Measurements from ENCODE around the gene C19orf85.
"Not testable (repeated sequence)": the region's sequence is repeated elsewhere in the genome, so short reads cannot be mapped to it uniquely, and the experiment has no call there.

The C19orf85 gene

DNA sequence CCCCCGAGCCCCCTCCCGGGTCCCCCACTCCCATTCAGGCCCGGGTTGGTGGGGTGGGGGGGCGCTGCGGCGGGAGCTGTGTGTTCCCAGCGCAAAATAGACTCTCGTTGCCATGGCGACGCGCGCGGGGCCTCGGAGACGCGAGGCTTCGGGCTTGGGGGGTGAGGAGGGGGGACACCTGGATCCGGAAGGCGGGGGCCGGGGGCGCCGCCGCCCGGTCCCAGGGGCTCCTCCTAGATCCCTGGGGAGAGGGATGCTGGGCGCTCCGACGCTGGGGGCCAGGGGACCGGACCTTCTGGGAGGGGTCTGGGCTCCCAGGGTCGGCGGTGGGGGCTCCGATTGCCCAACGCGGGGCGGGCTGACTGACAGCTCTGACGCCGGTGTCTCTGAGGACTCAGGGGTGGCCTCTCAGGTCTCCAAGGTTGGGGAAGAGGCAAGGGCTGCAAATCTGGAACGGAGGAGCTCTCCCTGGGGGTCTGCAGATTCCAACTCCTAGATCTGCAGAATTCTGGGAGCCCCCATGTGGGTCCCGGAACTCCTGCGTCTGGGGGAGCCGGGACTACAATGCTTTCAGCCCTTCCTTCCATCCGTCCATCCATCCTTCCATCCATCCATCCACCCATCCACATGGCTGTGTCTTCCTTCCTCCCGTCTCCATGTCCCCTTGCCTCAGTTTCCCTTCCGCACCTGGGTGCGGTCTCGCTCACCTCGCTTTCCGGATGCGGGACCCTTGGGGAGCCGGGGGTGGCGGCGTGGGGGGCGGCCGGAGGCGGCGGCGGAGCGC lies 12.4 kb downstream of the C19orf85 start:
- DNase-seq (ENCODE audit: insufficient read length, low spot score), result no peak
- FAIRE-seq, result no peak
- TF ChIP-seq POLR2A (IDR thresholded peaks at IDR 0.05; ENCODE audit: low read depth, low read length) (no peak), POLR2AphosphoS5 (IDR thresholded peaks at IDR 0.05; ENCODE audit: low read depth, low read length) (no peak), POU2F2 (IDR thresholded peaks at IDR 0.05; ENCODE audit: low read depth, low read length) (no peak), PAX5 (IDR thresholded peaks at IDR 0.05; ENCODE audit: insufficient read depth, low read length, severe bottlenecking) (no peak), TAF1 (IDR thresholded peaks at IDR 0.05; ENCODE audit: low read depth, low read length) (no peak), SPI1 (IDR thresholded peaks at IDR 0.05; ENCODE audit: low read depth, low read length) (no peak)

GRCh38 chr19:55451163-55451964 lies 13.2 kb downstream of the C19orf85 start:
- DNase-seq (ENCODE audit: insufficient read length, low spot score), result no peak
- no peak for TF ChIP-seq PAX5 (IDR thresholded peaks at IDR 0.05; ENCODE audit: insufficient read depth, low read length, severe bottlenecking)
- no peak for TF ChIP-seq POU2F2 (IDR thresholded peaks at IDR 0.05; ENCODE audit: low read depth, low read length)
- no peak for FAIRE-seq

- no peak for TF ChIP-seq POLR2AphosphoS5 (IDR thresholded peaks at IDR 0.05; ENCODE audit: low read depth, low read length)
- TF ChIP-seq TAF1 (IDR thresholded peaks at IDR 0.05; ENCODE audit: low read depth, low read length), result no peak
- TF ChIP-seq POU2F2 (IDR thresholded peaks at IDR 0.05; ENCODE audit: low read depth, low read length), result no peak
- no peak for TF ChIP-seq POLR2A (IDR thresholded peaks at IDR 0.05; ENCODE audit: low read depth, low read length)
- TF ChIP-seq SPI1 (IDR thresholded peaks at IDR 0.05; ENCODE audit: low read depth, low read length), result no peak
- TF ChIP-seq PAX5 (IDR thresholded peaks at IDR 0.05; ENCODE audit: insufficient read depth, low read length, severe bottlenecking), result no peak
- no peak for FAIRE-seq
- DNase-seq (ENCODE audit: insufficient read length, low spot score), result no peak
Observed at GRCh38 chr19:55449469-55449868, 15.1 kb downstream of the C19orf85 start.

- not testable (repeated sequence) for DNase-seq (ENCODE audit: insufficient read length, low spot score); FAIRE-seq
Observed at GRCh38 chr19:55448175-55448490, 16.4 kb downstream of the C19orf85 start.

DNA sequence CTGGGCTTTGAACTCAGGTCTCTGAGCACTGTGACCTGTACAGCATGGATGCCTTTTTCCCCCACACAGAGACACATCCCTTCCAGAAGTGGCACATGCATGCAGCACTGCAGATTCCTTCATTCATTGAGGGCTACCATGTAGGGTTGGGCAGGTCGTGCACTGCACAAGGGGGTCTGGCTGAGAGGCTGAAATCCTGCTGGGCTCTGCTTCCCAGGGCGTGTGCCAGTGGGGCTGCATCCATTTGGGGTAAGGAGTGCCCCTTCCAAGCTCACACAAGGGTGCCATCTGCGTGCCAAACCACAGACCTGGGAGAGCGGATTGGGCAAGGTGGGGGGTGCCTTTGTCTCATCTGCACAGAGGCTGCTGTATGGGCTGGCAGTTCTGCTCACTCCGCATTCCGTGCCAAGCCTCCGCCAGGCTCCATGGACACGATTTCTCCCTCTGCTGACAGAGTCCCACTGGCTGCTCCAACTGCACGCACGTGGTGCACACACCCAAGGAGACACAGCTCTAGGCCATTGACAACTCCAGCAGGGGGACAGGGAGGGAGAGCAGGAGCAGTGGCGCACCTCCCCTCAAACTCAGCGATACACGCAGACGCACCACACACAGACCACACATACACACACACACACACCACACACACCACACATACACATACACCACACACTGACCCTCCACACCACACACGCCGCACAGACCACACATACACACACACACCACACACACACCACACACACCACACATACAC lies 17.0 kb downstream of the C19orf85 start:
- DNase-seq (ENCODE audit: insufficient read length, low spot score), result no peak
- no peak for FAIRE-seq
- TF ChIP-seq POU2F2 (IDR thresholded peaks at IDR 0.05; ENCODE audit: low read depth, low read length) (no peak), TAF1 (IDR thresholded peaks at IDR 0.05; ENCODE audit: low read depth, low read length) (no peak), POLR2A (IDR thresholded peaks at IDR 0.05; ENCODE audit: low read depth, low read length) (no peak), SPI1 (IDR thresholded peaks at IDR 0.05; ENCODE audit: low read depth, low read length) (no peak), POLR2AphosphoS5 (IDR thresholded peaks at IDR 0.05; ENCODE audit: low read depth, low read length) (no peak), PAX5 (IDR thresholded peaks at IDR 0.05; ENCODE audit: insufficient read depth, low read length, severe bottlenecking) (no peak)

- FAIRE-seq, result no peak
- TF ChIP-seq POLR2A (IDR thresholded peaks at IDR 0.05; ENCODE audit: low read depth, low read length), result no peak
- no peak for TF ChIP-seq POLR2AphosphoS5 (IDR thresholded peaks at IDR 0.05; ENCODE audit: low read depth, low read length)
- no peak for TF ChIP-seq SPI1 (IDR thresholded peaks at IDR 0.05; ENCODE audit: low read depth, low read length)
- TF ChIP-seq PAX5 (IDR thresholded peaks at IDR 0.05; ENCODE audit: insufficient read depth, low read length, severe bottlenecking), result no peak
- no peak for TF ChIP-seq TAF1 (IDR thresholded peaks at IDR 0.05; ENCODE audit: low read depth, low read length)
- TF ChIP-seq POU2F2 (IDR thresholded peaks at IDR 0.05; ENCODE audit: low read depth, low read length), result no peak
- DNase-seq (ENCODE audit: insufficient read length, low spot score), result no peak
Observed at GRCh38 chr19:55446060-55446459, 18.5 kb downstream of the C19orf85 start.

GRCh38 chr19:55444646-55445045 lies 19.9 kb downstream of the C19orf85 start:
- DNase-seq (ENCODE audit: insufficient read length, low spot score) (no peak), FAIRE-seq (no peak)
- TF ChIP-seq SPI1 (IDR thresholded peaks at IDR 0.05; ENCODE audit: low read depth, low read length) (no peak), TAF1 (IDR thresholded peaks at IDR 0.05; ENCODE audit: low read depth, low read length) (no peak), POU2F2 (IDR thresholded peaks at IDR 0.05; ENCODE audit: low read depth, low read length) (no peak), POLR2A (IDR thresholded peaks at IDR 0.05; ENCODE audit: low read depth, low read length) (no peak), POLR2AphosphoS5 (IDR thresholded peaks at IDR 0.05; ENCODE audit: low read depth, low read length) (no peak), PAX5 (IDR thresholded peaks at IDR 0.05; ENCODE audit: insufficient read depth, low read length, severe bottlenecking) (no peak)

GRCh38 chr19:55443824-55444480 lies 20.6 kb downstream of the C19orf85 start:
- FAIRE-seq, result no peak
- TF ChIP-seq SPI1 (IDR thresholded peaks at IDR 0.05; ENCODE audit: low read depth, low read length) (no peak), POLR2AphosphoS5 (IDR thresholded peaks at IDR 0.05; ENCODE audit: low read depth, low read length) (no peak), TAF1 (IDR thresholded peaks at IDR 0.05; ENCODE audit: low read depth, low read length) (no peak), PAX5 (IDR thresholded peaks at IDR 0.05; ENCODE audit: insufficient read depth, low read length, severe bottlenecking) (no peak), POU2F2 (IDR thresholded peaks at IDR 0.05; ENCODE audit: low read depth, low read length) (no peak), POLR2A (IDR thresholded peaks at IDR 0.05; ENCODE audit: low read depth, low read length) (no peak)

More at GRCh38 chr19:55443824-55444480, 20.6 kb downstream of the C19orf85 start:
- DNase-seq (ENCODE audit: insufficient read length, low spot score), result no peak
